ENCODE results near the gene COTL1. TPM values are rescaled to one million over a fixed set of nuclear protein-coding genes. Genes with fewer than 3 reads are reported as not detected.
"Not testable (repeated sequence)": the region's sequence is repeated elsewhere in the genome, so short reads cannot be mapped to it uniquely, and the experiment has no call there.

COTL1 gene
- total RNA-seq, 1 donor from 2014 or later, result 318 TPM

DNA sequence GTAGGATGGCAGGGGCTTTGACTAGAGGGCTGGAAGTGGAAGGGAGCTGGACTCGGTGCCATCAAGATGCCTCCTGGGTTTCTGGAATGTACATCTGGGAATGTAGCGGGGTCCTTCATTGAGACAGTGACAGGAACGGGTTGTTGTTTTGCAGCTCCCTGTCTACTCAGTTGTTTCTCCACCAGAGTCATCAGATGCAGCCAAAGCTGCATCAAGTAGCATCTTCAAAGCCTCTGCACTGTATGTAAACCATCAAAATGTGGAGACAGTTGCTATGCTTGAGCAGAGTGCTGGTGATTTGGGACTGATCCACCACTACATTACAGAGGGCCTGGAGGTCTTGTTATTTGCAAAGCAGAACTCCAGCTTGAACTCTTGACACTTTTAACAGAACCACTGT lies 88.3 kb downstream of the COTL1 start:
- no peak for TF ChIP-seq CTCF (conservative IDR thresholded peaks at IDR 0.05; ENCODE audit: low read depth, low read length)
- H3K4me3 ChIP-seq (ENCODE audit: low read depth, low read length), result no peak overlapping the region

GRCh38 chr16:84528322-84528721 lies 89.6 kb downstream of the COTL1 start:
- DNase-seq (ENCODE audit: low read depth), result no peak
- no peak for TF ChIP-seq CTCF (conservative IDR thresholded peaks at IDR 0.05; ENCODE audit: low read depth, low read length)
- no peak overlapping the region for H3K4me3 ChIP-seq (ENCODE audit: low read depth, low read length)

More for the DNA sequence above, 88.3 kb downstream of the COTL1 start:
- no peak for DNase-seq (ENCODE audit: low read depth)

GRCh38 chr16:84527532-84528269 lies 90.2 kb downstream of the COTL1 start:
- H3K4me3 ChIP-seq (ENCODE audit: low read depth, low read length), result no peak overlapping the region

GRCh38 chr16:84526794-84527531 lies 90.9 kb downstream of the COTL1 start:
- no peak overlapping the region for H3K4me3 ChIP-seq (ENCODE audit: low read depth, low read length)
- no peak for DNase-seq (ENCODE audit: low read depth)
- no peak for TF ChIP-seq CTCF (conservative IDR thresholded peaks at IDR 0.05; ENCODE audit: low read depth, low read length)

More at GRCh38 chr16:84527532-84528269, 90.2 kb downstream of the COTL1 start:
- no peak for DNase-seq (ENCODE audit: low read depth)
- TF ChIP-seq CTCF (conservative IDR thresholded peaks at IDR 0.05; ENCODE audit: low read depth, low read length), result no peak

- DNase-seq (ENCODE audit: low read depth); H3K4me3 ChIP-seq (ENCODE audit: low read depth, low read length): not testable (repeated sequence)
Measured at GRCh38 chr16:84524941-84525581, 92.8 kb downstream of the COTL1 start.

GRCh38 chr16:84524346-84524920 lies 93.4 kb downstream of the COTL1 start:
- DNase-seq (ENCODE audit: low read depth), result no peak
- no peak overlapping the region for H3K4me3 ChIP-seq (ENCODE audit: low read depth, low read length)
- no peak for TF ChIP-seq CTCF (conservative IDR thresholded peaks at IDR 0.05; ENCODE audit: low read depth, low read length)

DNA sequence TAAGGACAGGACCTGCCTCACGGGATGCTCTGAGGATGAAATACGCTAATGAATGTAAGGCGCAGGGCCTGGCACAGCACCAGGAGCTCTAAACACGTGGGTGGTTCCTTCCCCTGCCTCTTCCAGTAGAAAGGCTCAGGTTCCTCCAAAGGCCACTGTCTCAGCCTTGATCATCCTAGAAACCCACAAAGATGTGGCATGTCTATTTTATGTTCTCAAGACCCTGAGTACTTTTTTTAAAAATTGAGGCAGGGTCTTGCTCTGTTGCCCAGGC lies 96.4 kb downstream of the COTL1 start:
- H3K4me3 ChIP-seq (ENCODE audit: low read depth, low read length), result no peak overlapping the region
- DNase-seq (ENCODE audit: low read depth), result no peak
- no peak for TF ChIP-seq CTCF (conservative IDR thresholded peaks at IDR 0.05; ENCODE audit: low read depth, low read length)

All from epithelial cell of proximal tubule (primary cell).